ENCODE results near the gene ADGRL2. TPM values are rescaled to one million over a fixed set of nuclear protein-coding genes. Genes with fewer than 3 reads are reported as not detected.
A peak's percentile ranks its signal among the peaks of the same experiment; 100 is the strongest.

ADGRL2 gene
- total RNA-seq, 4 donors from 2014 or later: 72.4 to 89.7 (median 78.8) TPM

GRCh38 chr1:81808760-81809159 lies 8.0 kb downstream of the ADGRL2 start:
- Histone ChIP-seq H3K9me3 (no peaks in the 10 kb centered on the region), H3K4me3 (no peak overlapping the region), H3K36me3 (no peaks in the 10 kb centered on the region), H3K27ac (replicated peaks in 1 of 4) (no peak overlapping the region), H3K4me1 (peaks cover 51 to 65% (median 62%) of the 10 kb centered on the region in 4 donors), H3K27me3 (no peaks in the 10 kb centered on the region)
- WGBS: 61% methylated on average over 7 of the region's 7 CpGs
- no peak for DNase-seq (ENCODE audit: extremely low spot score)
- TF ChIP-seq POLR2AphosphoS5 (IDR thresholded peaks at IDR 0.05): no peak
- no peak for TF ChIP-seq CTCF (IDR thresholded peaks at IDR 0.05)
- no peak for TF ChIP-seq EP300 (IDR thresholded peaks at IDR 0.05)
- no peak for TF ChIP-seq POLR2A (IDR thresholded peaks at IDR 0.05; ENCODE audit: low read depth)
- intact Hi-C loops (cut with DNase I): loop anchor here (10.0 kb wide), 2 partner anchors 186 to 504 kb away; no protein-coding TSS in a partner anchor

DNA sequence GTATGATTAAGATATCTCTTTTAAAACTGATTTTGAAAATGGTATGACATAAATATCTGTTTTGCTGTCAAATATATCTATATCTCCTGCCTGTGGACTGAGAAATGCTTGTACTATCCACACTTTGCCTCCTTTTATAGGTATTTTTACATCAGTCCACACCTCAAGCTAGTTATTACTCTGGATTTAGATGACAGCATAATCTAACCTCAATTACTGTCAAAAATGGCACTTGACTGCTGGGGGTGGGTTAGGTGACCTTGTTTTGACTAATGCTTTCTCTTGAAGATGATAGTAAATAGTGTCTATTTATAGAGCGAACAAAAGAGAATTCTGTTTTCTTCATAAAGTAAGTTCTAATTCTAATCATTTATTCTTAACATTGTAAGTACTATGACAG lies 9.1 kb downstream of the ADGRL2 start:
- Histone ChIP-seq H3K27ac (replicated peaks in 1 of 4) (no peak overlapping the region), H3K36me3 (no peaks in the 10 kb centered on the region), H3K9me3 (no peaks in the 10 kb centered on the region), H3K4me3 (no peak overlapping the region), H3K4me1 (peaks cover 41 to 62% (median 54%) of the 10 kb centered on the region in 4 donors), H3K27me3 (no peaks in the 10 kb centered on the region)
- 89% methylated on average over 1 of the region's 1 CpG for WGBS
- no peak for TF ChIP-seq POLR2A (IDR thresholded peaks at IDR 0.05; ENCODE audit: low read depth)
- intact Hi-C loops (cut with DNase I): loop anchor here (10.0 kb wide), 2 partner anchors 185 to 505 kb away; no protein-coding TSS in a partner anchor
- DNase-seq (ENCODE audit: extremely low spot score): no peak

- intact Hi-C loops (cut with DNase I): no loop called here
These were observed 11.1 kb downstream of the ADGRL2 start for GRCh38 chr1:81811757-81812371.

DNA sequence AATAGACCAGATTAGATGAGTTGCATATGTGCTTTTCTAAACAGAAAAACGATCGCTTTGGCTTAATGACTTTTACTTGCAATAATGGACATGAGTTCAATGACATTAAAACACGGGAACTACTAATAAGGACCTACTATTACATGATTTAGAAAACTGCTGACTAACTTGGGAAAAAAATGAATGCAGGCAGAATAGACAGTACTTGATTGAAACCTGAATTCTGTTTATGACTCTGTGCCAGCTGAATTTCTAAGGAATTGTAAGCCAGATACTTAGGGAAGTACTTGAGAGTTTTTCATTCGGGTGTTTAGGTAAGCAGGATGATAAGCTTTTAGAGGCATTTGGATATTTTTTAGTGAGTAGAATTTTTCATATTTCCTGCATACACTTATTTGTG lies 12.0 kb downstream of the ADGRL2 start:
- H3K27ac ChIP-seq (replicated peaks in 1 of 4): no peak overlapping the region
- WGBS: 45% methylated on average over 4 of the region's 4 CpGs
- no peaks in the 10 kb centered on the region for H3K9me3 ChIP-seq
- H3K27me3 ChIP-seq: no peaks in the 10 kb centered on the region
- no peaks in the 10 kb centered on the region for H3K36me3 ChIP-seq
- no peak for DNase-seq (ENCODE audit: extremely low spot score)
- no peak overlapping the region for H3K4me3 ChIP-seq
- TF ChIP-seq CTCF (IDR thresholded peaks at IDR 0.05) (no peak), POLR2AphosphoS5 (IDR thresholded peaks at IDR 0.05) (no peak), EP300 (IDR thresholded peaks at IDR 0.05) (no peak)
- H3K4me1 ChIP-seq: peaks cover 33 to 44% (median 37%) of the 10 kb centered on the region in 4 donors
- intact Hi-C loops (cut with DNase I): no loop called here

More at GRCh38 chr1:81811757-81812371, 11.1 kb downstream of the ADGRL2 start:
- Histone ChIP-seq H3K27ac (replicated peaks in 1 of 4) (no peak overlapping the region), H3K27me3 (no peaks in the 10 kb centered on the region), H3K4me1 (peaks cover 33 to 45% (median 37%) of the 10 kb centered on the region in 4 donors), H3K9me3 (no peaks in the 10 kb centered on the region), H3K4me3 (no peak overlapping the region), H3K36me3 (no peaks in the 10 kb centered on the region)
- TF ChIP-seq POLR2AphosphoS5 (IDR thresholded peaks at IDR 0.05) (no peak), CTCF (IDR thresholded peaks at IDR 0.05) (peak; percentile 19 to 38 (median 26))
- 62% methylated on average over 3 of the region's 3 CpGs for WGBS
- DNase-seq (ENCODE audit: extremely low spot score): no peak

DNA sequence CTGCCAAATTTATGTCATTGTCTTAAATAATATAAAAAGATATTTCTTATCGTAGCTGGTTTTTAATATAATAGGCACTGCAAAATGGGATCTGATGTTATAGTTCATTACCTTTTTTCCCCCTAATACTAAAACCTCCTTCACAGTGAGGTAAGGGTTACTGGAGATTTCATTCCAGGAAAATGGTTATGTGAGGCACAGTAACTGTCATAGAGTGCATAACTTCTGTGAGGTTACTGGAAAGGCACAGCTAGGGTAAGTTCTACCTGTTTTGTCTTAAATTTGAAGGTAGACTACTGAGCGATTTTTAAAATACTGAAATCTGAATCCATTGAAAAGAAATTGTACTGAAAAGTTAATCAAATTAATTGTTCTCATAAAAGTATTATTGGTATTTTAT lies 13.0 kb downstream of the ADGRL2 start:
- no peak for DNase-seq (ENCODE audit: extremely low spot score)
- Histone ChIP-seq H3K36me3 (no peaks in the 10 kb centered on the region), H3K27ac (replicated peaks in 1 of 4) (no peak overlapping the region), H3K4me1 (peaks cover 29 to 44% (median 39%) of the 10 kb centered on the region in 4 donors), H3K4me3 (no peak overlapping the region), H3K9me3 (no peaks in the 10 kb centered on the region), H3K27me3 (no peaks in the 10 kb centered on the region)
- TF ChIP-seq POLR2AphosphoS5 (IDR thresholded peaks at IDR 0.05): no peak
- TF ChIP-seq CTCF (IDR thresholded peaks at IDR 0.05): no peak
- no peak for TF ChIP-seq EP300 (IDR thresholded peaks at IDR 0.05)
- no peak for TF ChIP-seq POLR2A (IDR thresholded peaks at IDR 0.05; ENCODE audit: low read depth)
- intact Hi-C loops (cut with DNase I): no loop called here
- 77% methylated on average over 2 of the region's 2 CpGs for WGBS

Measured in esophagus muscularis mucosa (tissue), 4 donors.